NCI-H345 treated with DMSO at 0.1 percent for 48 hours (cell line): ENCODE measurements around the gene NCAPD2.

ENCODE experiments used
- DNase-seq: peaks from one replicate; lab custom pipeline; 2025; ENCODE audit not compliant: unreplicated experiment; lab: John Stamatoyannopoulos, UW

The NCAPD2 gene

GRCh38 chr12:6567112-6567670 is 73.3 kb downstream of the NCAPD2 start:
- no peak for DNase-seq

GRCh38 chr12:6569312-6569711 is 75.4 kb downstream of the NCAPD2 start:
- no peak for DNase-seq

GRCh38 chr12:6569786-6570185 is 75.9 kb downstream of the NCAPD2 start:
- no peak for DNase-seq

- peak; percentile 17 for DNase-seq
Measured at GRCh38 chr12:6570264-6570887, 76.5 kb downstream of the NCAPD2 start.

GRCh38 chr12:6573001-6573400 is 79.1 kb downstream of the NCAPD2 start:
- DNase-seq, result no peak

- DNase-seq, result no peak
Measured at GRCh38 chr12:6574576-6575295, 80.8 kb downstream of the NCAPD2 start.

- DNase-seq, result no peak
Measured at GRCh38 chr12:6575648-6576047, 81.7 kb downstream of the NCAPD2 start.
